Activated T-helper 9 cell treated with anti-CD3 and anti-CD28 coated beads, Interleukin-2, amount 50 U/mL, for 16 hours (primary cell): ENCODE results near the gene NPR2.

Experiments
- DNase-seq: peaks from one replicate; pipeline ENCODE4 v3.0.0-alpha.2; 2020; ENCODE audit warnings: low read depth

NPR2 gene

GRCh38 chr9:35832814-35833213 is 41.4 kb downstream of the NPR2 start:
- no peak for DNase-seq

DNA sequence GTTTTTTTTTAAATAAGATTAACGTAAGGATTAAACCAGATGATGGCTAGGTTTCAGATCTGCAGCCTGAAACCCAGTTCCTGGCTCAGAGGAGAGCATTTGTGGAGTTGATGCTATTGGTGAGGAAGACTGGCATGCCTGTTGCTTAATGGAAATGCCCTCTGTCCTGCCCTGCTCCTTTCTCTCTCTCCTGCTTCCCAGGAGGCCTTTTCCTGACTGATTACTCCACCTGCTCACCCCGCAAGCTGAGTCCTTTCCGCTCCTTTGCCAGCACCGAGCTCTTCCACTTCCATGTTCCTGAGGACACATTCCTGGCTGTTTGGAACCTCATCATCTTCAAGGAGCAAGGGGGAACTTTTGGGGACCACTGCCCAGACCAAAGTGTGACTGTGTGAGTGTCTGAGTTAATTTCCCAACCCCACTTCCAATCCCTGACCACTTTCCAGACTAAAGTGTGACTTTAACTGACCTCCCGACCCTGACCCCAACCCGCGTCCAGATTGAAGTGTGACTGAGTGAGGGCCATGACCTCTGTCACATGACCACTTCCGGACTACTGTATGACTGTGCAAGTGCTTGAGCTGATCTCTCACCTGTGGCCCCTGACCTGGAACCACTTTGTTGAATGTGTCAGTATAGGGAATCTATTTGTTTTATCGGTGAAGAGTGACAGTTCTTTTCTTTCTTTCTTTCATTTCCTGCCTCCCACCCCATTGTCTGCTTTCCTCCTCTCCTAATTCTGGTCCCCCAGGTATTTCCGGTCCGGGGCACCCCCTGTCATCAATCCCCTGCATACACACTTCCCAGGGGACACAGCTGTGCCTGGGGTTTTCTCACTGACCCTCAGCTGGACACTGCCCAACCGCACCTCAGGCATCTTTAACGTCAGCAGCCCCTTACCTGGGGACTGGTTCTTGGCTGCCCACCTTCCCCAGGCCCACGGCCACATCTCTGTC is 43.1 kb downstream of the NPR2 start:
- DNase-seq, result no peak

DNA sequence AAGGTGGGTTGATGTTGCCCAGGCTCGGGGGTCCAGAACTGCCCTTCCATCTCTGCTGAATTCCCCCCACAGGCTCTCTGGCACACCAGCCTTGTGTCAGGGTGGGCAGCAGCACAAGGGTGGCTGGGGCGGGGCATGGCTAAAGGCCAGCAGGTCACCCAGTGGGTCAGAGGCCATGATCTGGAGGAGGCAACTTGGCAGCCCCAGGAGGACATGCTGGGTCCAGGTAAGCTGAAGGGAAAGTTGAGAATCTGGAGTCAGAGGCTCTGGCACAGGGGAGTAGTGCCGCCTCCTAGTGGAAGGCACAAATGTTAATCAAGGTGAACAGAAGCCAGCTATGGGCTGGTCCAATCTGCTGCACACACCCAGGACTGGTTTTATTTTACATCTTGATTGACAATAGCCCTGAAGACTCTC is 43.8 kb downstream of the NPR2 start:
- no peak for DNase-seq

GRCh38 chr9:35835766-35836165 is 44.4 kb downstream of the NPR2 start:
- no peak for DNase-seq

DNA sequence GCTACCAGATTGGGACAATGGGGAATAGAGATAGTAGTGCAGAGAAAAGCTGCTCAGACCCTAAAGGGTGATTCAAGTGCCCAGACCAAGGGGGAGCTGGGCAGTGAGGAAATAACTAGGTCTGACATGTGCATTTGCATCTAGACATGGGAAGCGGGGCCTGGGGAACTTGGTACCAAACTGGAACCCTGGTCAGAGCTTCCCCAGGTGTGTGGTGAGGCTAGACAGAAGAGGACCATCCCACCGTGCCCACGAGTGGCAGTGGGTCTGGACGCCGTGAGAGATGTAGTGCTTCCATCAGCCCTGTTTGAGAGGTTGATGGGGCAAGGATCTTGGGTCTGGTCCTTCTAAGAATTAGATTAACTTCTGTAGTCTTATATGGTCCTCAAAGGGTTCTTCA is 45.2 kb downstream of the NPR2 start:
- DNase-seq, result no peak

GRCh38 chr9:35839926-35840325 is 48.5 kb downstream of the NPR2 start:
- no peak for DNase-seq

GRCh38 chr9:35840881-35841644 is 49.7 kb downstream of the NPR2 start:
- DNase-seq, result no peak

DNA sequence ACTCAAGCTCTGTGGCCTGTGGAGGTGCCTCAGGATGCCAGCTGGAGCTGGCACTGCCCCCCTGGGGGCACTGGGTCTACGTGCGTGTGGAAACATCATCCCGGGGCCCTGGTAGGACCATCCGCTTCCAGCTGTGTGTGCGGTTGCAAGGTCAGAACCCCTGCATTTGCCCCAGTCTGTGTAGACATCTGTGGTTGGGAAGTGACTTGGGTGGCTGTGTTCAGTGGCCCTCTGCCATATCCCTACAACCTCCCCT is 50.2 kb downstream of the NPR2 start:
- DNase-seq, result no peak

GRCh38 chr9:35842020-35842745 is 50.8 kb downstream of the NPR2 start:
- no peak for DNase-seq

GRCh38 chr9:35842795-35843194 is 51.4 kb downstream of the NPR2 start:
- DNase-seq, result no peak

GRCh38 chr9:35844628-35845270 is 53.4 kb downstream of the NPR2 start:
- DNase-seq, result no peak

DNA sequence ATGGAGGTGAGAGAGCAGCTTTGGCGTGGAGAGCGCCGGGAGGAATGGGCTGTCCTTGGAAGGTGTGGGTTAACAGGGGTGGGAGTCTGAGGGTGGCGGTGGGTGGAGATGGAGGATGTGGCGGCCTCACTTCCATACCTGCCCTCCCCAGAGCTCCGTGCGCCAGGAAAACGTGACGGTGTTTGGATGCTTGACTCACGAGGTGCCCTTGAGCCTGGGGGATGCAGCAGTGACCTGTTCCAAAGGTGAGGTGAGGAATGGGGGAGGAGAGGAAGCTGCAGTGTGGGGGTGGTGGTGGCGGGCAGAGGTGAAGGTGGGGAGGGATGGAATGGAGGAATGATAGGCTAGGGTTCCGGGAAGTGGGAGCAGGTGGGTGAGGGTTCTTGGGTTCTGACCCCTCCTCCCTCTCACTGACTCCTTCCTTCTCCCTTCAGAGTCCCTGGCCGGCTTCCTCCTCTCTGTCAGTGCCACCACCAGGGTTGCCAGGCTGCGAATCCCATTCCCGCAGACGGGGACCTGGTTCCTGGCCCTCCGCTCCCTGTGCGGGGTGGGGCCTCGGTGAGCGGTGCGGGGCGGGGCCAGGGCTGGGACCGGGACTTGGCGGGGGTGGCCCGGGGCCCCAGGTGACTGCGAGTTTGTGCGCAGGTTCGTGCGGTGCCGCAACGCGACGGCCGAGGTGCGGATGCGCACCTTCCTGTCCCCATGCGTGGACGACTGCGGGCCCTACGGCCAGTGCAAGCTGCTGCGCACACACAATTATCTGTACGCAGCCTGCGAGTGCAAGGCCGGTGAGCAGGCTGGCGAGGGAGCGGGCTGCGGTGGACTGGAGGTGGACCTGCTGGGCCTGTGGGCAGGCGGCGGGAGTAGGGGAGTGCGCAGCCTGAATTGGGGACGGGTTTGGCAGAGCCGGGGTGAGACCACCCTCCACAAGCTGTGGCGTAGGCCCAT is 54.7 kb downstream of the NPR2 start:
- DNase-seq, result no peak

- DNase-seq, result no peak
These were observed 56.6 kb downstream of the NPR2 start for GRCh38 chr9:35847792-35848572.

DNA sequence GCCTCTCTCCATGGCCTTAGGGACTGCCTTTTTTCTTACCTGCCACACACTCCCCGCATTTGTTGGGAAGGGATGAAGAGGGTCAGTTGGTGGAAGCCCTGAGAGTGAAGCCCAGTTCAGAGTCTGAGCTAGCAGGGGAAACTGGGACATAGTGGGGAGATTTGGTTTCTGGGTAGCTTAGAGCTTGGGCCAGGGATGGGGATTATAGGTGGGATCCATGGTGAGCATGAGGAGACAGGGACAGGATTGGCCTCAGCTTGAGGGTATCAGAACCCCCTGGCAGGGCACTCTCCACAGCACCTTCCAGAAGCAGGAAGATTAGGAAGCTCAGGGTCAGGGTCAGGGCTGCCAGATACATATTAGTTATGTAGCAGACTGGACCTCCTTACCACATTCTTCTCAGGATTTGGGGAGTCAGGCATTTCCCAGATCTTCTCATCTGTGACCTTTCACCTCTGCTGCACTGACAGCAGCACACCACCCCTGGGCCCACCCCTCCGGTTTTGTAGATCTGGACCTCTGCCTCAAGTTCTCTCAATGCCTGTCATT is 61.0 kb downstream of the NPR2 start:
- DNase-seq, result no peak

DNA sequence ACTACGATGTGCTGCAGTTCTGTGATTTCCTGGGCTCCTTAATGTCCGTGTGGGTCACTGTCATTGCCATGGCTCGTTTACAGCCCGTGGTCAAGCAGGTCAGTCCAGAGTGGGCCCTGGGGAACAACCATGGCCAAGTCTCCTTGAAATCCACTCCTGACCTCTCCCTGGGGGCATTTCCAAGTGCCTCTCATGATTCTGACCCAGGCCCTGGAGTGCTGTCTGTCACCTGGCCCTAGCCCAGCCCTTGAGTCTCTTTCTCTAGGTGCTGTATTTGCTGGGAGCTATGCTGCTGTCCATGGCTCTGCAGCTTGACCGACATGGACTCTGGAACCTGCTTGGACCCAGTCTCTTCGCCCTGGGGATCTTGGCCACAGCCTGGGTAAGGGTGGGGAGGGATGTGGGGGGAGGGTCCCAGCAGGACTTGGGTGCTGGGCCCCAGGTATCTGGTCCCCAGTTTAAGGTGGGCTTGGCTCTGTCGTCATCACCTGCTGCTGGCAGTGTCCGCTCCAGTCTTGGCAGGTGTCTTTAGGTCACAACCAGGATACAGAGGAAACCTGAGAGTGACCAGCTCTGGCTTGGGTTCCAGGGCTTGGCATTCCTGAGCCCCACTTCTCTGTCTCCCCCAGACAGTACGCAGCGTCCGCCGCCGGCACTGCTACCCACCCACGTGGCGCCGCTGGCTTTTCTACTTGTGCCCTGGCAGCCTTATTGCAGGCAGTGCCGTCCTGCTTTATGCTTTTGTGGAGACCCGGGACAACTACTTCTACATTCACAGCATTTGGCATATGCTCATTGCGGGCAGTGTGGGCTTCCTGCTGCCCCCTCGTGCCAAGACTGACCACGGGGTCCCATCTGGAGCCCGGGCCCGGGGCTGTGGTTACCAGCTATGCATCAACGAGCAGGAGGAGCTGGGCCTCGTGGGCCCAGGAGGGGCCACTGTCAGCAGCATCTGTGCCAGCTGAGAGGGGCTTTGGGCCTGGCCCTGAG is 61.8 kb downstream of the NPR2 start:
- no peak for DNase-seq

- DNase-seq, result no peak
These were observed 62.8 kb downstream of the NPR2 start for GRCh38 chr9:35854091-35854762.

GRCh38 chr9:35856206-35856605 is 64.8 kb downstream of the NPR2 start:
- no peak for DNase-seq

DNA sequence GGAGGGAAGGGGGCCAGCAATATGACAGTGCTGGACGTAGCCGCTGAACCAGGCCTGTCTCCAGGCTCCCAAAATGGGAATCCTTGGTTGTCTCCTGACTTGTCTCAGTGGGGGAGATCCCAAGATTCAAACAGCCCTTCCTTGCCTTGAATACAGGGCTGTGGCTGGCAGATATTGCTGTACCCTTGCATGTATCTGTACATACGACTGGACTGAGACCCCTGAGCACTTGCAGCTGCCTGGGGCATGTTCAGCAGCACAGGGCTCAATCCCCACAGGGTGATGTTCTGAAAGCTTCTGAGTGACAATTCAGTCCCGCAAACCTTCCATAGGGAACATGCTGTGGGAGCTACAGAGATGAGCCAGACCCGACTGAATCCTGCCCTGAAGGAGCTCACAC is 65.5 kb downstream of the NPR2 start:
- no peak for DNase-seq
